CD1c-positive myeloid dendritic cell (primary cell): ENCODE measurements around the gene CTXND1.

Experiments
- DNase-seq: peaks from one replicate; pipeline ENCODE4 v3.0.0-alpha.2; 2016; ENCODE audit errors: extremely low spot score

The CTXND1 gene

DNA sequence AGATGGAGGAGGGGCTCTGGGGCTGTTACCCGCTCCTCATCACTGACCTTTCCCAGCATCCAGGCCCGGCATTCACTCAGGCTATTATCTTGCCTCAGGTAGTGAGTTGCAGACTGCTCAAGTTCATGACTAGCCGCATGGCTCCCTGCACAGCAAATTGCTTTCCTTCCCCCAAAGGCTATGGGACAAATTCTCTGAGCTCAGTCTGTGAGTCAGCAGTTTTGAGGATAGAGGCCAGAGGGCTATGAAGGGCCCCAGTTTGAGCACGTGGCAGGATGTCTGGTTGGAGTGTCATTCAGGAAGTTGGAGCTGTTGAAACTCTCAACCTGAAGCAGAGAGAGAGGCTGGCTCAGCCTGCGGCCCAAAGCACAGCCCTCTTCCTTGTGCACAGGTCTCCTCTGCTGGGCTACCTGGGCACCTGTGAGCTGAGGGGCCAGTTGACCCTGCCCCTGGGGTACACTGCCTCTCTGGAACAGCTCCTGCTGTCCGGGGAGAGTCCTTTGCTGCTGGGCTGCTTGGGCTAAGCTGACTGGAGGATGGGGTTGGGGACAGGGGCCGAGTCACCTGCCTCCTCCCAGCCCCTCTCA lies 91.3 kb downstream of the CTXND1 start:
- DNase-seq: peak; percentile 84

DNA sequence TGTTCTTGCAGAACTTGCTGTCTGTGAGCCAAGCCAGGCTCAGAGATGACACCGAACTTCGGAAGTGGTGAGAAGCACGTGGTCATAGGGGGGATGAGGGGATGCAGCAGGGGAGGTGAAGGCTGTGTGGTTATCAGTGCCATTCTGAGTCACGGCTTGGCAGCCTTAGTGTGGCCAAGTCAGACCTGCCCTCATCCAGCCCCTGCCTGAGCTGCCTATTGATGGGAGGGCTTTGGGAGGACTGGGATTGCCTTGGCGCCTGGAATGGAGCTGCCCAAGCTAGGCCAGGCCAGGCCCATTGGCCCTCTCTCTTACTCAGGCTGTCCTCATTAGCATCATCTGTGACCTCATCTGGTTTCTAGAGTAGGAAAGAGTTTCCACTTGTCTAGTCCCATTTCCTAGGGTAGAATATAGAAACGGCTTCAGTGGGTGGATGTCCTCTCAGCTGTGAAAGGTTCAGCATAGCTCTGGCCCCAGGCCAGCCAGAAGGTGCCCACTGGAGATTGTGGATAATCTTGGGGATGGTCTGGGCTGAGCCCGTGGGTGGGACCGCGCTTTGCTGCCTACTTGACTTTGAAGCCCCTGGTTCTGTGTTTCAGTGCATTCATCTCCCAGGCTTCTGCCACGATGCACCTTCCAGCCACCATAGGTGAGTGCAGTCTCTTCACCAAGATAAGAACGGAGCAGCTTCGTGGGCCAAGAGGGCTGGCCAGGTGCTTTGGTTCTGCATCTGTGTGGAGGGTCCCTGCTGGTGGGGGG lies 92.0 kb downstream of the CTXND1 start:
- DNase-seq: no peak

DNA sequence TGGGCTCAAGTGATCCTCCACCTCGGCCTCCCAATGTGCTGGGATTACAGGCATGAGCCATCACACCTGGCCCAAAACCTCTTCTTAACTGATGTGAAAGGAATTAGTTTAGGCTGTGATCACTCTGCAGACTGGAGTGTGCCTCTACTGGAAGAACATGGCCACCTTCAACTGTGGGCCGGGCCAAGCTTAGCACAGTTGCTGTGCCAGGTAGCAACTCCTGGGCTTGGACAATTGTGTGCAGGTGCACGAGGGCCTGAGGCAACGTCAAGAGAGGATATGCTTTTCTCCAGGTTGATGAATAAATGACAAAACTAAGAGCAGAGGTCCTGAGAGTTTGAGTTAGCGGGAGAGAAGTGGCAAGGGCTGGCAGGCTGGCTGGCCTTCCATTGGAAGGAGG lies 92.7 kb downstream of the CTXND1 start:
- DNase-seq: no peak

DNA sequence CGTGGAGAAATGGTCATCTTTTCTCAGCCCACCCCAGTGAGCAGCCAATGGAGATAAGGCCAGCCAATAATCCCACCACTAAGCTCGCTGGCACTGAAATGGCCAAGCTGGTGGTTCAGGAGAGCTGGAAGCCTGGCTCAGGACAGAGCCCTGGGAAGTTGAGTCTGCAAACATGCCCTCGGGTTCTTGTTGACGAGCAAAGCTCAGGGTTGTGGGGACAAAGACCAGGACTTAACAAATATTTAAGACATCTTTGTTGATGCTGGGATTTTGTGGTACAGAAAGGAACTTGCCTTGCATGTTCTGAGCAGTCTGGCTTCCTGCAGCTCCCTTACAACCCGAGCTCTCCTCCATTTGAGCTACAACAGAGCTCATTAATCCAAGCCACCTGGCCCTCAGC lies 94.8 kb downstream of the CTXND1 start:
- DNase-seq: no peak

DNA sequence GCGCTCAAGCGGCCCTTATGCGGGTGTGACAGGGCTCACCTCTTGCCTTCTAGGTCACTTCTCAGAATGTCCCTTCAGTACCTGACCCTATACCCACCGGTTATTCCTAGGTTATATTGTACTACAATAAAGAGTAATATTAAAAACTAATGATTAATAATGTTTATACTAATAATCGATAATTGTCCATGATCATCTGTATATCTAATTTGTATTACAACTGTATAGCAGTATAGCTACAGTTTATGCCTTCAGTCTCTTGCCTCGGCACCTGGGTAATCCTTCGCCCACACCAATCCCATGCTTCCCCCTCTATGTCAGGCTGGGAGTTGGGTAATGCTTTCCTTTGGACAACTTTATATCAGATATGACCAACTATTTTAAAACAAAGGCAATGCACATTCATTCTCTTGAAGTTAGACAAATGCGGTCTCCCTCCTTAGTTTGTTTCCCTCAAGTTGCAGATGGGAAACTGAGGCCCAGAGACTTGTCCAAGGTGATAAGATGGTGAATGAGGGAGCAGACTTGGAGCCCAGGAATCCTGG lies 95.8 kb downstream of the CTXND1 start:
- no peak for DNase-seq

DNA sequence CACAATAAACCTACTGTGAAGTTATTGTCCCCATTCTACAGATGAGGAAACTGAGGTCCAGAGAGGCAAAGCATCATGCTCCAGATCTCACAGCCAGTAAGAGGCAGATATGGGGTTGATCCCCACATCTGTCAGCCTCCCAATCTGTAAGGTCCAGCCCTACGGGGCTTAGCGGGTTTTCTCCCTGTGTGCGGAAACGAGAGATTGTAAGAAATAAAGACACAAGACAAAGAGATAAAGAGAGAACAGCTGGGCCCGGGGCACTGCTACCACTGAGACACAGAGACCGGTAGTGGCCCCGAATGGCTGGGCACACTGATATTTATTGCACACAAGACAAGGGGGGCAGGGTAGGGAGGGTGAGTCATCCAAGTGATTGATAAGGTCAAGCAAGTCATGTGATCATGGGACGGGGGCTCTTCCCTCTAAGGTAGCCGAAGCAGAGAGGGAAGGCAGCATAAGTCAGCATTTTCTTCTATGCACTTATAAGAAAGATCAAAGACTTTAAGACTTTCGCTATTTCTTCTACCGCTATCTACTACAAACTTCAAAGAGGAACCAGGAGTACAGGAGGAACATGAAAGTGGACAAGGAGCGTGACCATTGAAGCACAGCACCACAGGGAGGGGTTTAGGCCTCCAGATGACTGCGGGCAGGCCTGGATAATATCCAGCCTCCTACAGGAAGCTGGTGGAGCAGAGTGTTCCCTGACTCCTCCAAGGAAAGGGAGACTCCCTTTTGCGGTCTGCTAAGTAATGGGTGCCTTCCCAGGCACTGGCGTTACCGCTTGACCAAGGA lies 96.4 kb downstream of the CTXND1 start:
- DNase-seq: peak; percentile 53

DNA sequence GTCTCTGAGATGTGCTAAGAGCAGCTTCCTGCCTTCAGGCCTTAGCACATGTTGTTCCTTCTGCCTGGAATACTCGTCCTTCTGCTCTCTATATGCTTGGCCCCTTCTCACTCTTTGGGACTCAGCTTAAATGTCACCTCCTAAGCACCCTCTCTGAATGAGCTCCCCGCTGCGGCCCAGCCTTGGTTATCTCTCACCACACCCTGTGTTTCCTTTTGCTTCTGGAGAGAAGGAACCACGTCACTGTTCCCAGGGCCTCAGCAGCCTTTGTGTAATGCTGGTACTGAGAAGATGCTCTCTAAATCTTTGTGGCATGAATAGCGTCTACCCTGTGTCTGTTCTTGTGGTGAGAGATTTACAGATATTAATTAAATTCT lies 97.0 kb downstream of the CTXND1 start:
- no peak for DNase-seq

DNA sequence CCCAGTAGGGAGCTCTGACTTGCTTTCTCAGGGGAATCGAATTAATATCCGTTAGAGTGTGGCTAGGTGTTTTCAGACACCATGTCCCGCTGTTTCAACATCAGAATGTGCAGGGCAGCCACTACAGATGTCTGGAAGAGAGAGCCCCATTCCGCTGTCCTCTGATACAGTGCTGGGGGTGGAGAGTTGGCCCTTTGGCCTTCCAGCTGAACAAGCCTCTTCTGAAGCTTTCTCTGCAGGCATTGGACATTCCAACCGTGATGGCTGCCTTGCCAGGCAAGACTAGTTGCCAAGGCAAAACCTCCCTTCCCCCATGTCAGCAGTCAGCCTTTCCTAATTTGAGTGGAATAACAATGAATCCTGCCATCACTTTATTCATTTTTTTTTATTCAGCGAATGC lies 97.7 kb downstream of the CTXND1 start:
- DNase-seq: no peak

DNA sequence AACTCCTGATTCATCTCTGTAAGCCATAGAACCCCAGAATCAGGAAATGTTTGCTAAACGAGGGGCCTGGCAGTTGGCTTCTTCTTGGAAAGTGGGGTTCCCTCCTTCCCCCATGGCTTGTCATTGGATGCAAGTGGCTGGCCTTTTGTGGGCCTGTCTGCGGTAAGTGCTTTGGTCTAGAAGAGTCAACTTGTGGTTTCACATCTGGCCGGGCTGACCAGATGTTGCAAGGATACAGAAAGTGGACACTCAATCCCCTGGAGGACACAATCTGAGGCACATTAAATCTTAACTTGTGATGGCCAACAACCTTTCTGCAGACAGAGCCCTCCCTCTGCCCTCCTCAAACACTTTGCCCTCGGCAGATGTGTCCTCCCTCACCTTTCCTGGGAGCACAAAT lies 98.1 kb downstream of the CTXND1 start:
- DNase-seq: no peak

DNA sequence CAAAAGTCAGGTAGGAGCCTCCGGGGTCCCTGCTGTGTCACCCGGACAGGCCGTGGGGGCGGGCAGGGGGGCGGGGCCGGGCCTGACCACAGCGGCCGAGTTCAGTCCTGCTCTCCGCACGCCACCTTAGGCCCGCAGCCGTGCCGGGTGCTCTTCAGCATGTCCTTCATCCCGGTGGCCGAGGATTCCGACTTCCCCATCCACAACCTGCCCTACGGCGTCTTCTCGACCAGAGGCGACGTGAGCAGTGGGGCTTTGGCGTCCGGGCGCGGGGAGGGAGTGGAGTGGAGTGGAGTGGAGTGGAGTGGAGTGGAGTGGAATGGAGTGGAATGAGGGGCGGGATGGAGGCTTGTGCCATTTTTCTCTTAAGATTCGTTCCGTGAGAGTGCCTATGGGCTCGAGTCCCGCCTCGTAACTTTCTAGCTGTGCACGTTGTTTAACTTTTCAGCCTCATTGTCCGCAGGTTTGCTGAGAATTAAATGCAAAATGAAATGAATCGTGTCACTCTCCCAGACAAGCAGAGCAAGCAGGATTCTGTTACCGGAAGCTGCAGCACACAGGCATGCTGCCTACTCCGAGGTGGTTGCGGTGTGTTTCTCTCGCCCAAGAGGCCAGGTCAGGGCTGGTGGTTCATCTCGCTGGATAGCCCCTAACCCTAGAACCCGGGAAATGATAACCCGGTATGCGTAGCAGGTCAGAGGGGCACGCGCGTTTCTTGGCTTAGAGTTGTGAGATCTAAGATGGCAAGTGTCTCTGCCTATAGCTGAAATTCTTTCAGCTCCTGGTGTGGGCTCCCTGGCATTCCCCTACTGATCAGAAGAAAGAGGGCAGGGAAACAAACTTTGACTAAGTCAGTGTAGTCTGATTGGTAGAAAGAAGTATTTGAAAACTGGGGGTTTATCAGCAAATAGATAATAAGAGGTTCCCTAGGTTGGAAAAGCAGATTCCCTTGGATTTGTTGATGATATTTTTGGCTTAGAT lies 98.8 kb downstream of the CTXND1 start, which contains the start of gene FAH:
TSS of gene FAH (plus strand) at position 104 of the 981 bp plus-strand sequence. CDS start at position 160, 56 bp downstream.
- DNase-seq: peak; percentile 78

DNA sequence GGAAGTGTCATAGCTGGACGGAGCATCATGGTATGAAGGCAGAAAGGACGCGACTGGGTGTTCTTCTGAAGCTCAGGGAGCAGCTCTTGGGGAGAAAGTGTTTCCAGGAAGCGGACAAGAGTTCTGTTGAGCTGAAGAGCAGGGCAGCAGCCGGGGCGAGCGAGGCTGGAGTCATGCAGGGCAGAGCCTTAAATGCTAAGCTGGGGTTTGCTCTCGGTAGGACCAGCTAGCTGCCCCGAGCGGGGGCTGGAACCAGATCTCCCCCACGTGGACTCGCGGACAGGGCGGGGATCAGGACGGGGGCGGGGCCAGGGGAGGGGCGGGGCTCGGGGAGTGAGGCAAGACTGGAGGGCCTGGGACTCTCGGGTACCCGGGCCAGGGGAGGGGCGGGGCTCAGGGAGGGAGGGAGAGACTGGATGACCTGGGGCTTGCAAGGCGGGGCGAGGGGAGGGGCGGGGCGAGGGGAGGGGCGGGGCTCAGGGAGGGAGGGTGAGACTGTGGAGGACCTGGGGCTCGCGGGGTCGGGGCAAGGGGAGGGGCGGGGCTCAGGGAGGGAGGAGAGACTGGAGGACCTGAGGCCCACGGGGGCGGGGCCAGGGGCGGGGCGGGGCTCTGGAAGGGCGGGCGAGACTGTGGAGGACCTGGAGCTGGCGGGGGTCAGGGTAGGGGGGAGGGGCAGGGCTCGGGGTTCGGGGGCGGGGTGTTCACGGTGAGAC lies 99.7 kb downstream of the CTXND1 start:
- DNase-seq: peak; percentile 80

DNA sequence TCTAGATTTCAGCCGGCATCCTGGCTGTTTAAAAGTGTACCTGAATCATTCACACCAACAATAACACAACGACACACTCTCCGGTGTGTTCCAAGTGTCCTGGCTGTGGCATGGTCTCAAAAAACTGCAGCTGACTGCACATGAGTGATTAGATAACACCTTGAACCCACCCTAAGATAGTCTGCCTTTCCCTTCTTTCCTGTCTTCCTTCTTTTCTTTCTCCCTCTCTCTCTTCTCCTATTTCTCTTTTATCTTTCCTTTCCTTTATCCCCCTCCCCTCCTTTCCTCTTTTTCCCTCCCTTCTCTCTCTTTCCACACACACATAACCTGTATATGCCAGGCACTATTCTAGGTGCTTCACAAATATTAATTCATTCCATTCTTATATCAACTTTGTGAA lies 100.4 kb downstream of the CTXND1 start:
- no peak for DNase-seq

DNA sequence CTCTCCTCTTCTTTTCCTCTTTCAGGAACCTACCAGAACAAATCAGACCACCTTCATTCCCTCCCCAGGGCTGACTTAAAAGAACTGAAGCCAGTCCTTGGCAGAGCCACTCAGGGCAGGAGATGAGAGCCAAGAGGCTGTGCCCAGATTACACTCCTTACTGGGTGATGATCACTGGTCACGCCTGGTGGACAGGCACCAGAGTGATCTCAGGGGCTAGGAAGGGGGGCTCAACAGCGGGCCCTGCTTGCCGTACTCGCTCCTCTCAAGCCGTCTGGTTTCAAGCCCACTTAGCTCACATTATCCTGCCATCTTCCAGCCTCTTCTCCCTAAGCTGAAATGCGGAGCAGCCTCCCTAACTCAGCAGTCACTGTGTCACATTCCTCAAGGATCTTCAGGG lies 100.9 kb downstream of the CTXND1 start:
- no peak for DNase-seq
